Measurements from ENCODE around the gene ADARB2.

DNA sequence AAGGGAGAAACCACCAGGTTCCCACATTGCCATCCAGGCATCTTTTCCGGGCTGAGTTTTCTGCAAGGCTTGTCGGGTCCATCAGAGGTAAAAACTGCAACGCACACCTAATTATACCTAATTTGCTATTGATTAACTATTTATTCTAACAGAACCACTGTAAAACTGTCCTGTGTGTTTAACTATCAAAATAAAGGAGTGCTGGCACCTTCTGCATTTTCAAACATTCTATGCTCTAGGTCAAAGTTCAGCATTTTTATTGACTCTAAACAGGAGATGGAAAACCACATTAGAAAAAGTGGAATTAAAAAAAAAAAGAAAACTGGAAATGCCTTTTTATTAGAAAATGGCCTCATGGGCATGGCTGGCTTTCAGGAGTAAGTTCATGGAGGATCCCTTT, 82.0 kb downstream of the ADARB2 start:
- TF ChIP-seq CTCF (IDR thresholded peaks at IDR 0.05) (no peak), POLR2A (IDR thresholded peaks at IDR 0.05) (no peak)
